ENCODE data around the gene SEC63.

The SEC63 gene

GRCh38 chr6:107846262-107846795 lies 111.7 kb downstream of the SEC63 start:
- Histone ChIP-seq H3K27me3 (ENCODE audit: insufficient read depth, low read length) (no peaks in the 10 kb centered on the region), H3K79me2 (ENCODE audit: insufficient read depth, low read length) (no peaks in the 10 kb centered on the region), H3K36me3 (ENCODE audit: insufficient read depth, low read length) (no peaks in the 10 kb centered on the region), H3K9me2 (ENCODE audit: low read depth, low read length) (no peaks in the 10 kb centered on the region), H3K4me1 (ENCODE audit: insufficient read depth, low read length, severe bottlenecking) (peaks cover 11% of the 10 kb centered on the region), H4K20me1 (ENCODE audit: insufficient read depth, low read length) (no peaks in the 10 kb centered on the region), H3K4me3 (ENCODE audit: low read depth, low read length, poor library complexity, severe bottlenecking) (no peak overlapping the region), H3K27ac (ENCODE audit: low read depth, low read length, poor library complexity, severe bottlenecking) (no peak overlapping the region), H3F3A (ENCODE audit: insufficient read depth, low read length) (no peaks in the 10 kb centered on the region), H3K4me2 (ENCODE audit: low read length) (no peak overlapping the region), H2AFZ (ENCODE audit: low read length) (no peak overlapping the region), H3K9ac (ENCODE audit: low read length) (no peak overlapping the region), H3K9me3 (ENCODE audit: low read length) (no peaks in the 10 kb centered on the region)
- no peak for TF ChIP-seq EZH2 (IDR thresholded peaks at IDR 0.05; ENCODE audit: borderline replicate concordance, low read length)
- no peak for TF ChIP-seq CTCF (IDR thresholded peaks at IDR 0.05; ENCODE audit: low read length)

- Histone ChIP-seq H3K9me3 (ENCODE audit: low read length) (no peaks in the 10 kb centered on the region), H2AFZ (ENCODE audit: low read length) (no peak overlapping the region)
- TF ChIP-seq CTCF (IDR thresholded peaks at IDR 0.05; ENCODE audit: low read length) (no peak), EZH2 (IDR thresholded peaks at IDR 0.05; ENCODE audit: borderline replicate concordance, low read length) (no peak)
Measured at GRCh38 chr6:107845777-107846176, 112.2 kb downstream of the SEC63 start.

GRCh38 chr6:107843400-107843799 lies 114.6 kb downstream of the SEC63 start:
- no peak overlapping the region for H3K27ac ChIP-seq (ENCODE audit: low read depth, low read length, poor library complexity, severe bottlenecking)
- peaks cover 8% of the 10 kb centered on the region for H3K4me1 ChIP-seq (ENCODE audit: insufficient read depth, low read length, severe bottlenecking)
- no peaks in the 10 kb centered on the region for H3F3A ChIP-seq (ENCODE audit: insufficient read depth, low read length)
- H3K9ac ChIP-seq (ENCODE audit: low read length): no peak overlapping the region
- H4K20me1 ChIP-seq (ENCODE audit: insufficient read depth, low read length): no peaks in the 10 kb centered on the region
- H3K9me3 ChIP-seq (ENCODE audit: low read length): no peaks in the 10 kb centered on the region
- no peak overlapping the region for H3K4me2 ChIP-seq (ENCODE audit: low read length)
- TF ChIP-seq CTCF (IDR thresholded peaks at IDR 0.05; ENCODE audit: low read length): no peak
- TF ChIP-seq EZH2 (IDR thresholded peaks at IDR 0.05; ENCODE audit: borderline replicate concordance, low read length): no peak
- H2AFZ ChIP-seq (ENCODE audit: low read length): no peak overlapping the region
- no peaks in the 10 kb centered on the region for H3K79me2 ChIP-seq (ENCODE audit: insufficient read depth, low read length)
- H3K9me2 ChIP-seq (ENCODE audit: low read depth, low read length): no peaks in the 10 kb centered on the region
- H3K27me3 ChIP-seq (ENCODE audit: insufficient read depth, low read length): no peaks in the 10 kb centered on the region
- no peaks in the 10 kb centered on the region for H3K36me3 ChIP-seq (ENCODE audit: insufficient read depth, low read length)
- H3K4me3 ChIP-seq (ENCODE audit: low read depth, low read length, poor library complexity, severe bottlenecking): no peak overlapping the region

More at GRCh38 chr6:107845777-107846176, 112.2 kb downstream of the SEC63 start:
- no peaks in the 10 kb centered on the region for H4K20me1 ChIP-seq (ENCODE audit: insufficient read depth, low read length)
- no peaks in the 10 kb centered on the region for H3F3A ChIP-seq (ENCODE audit: insufficient read depth, low read length)
- no peak overlapping the region for H3K9ac ChIP-seq (ENCODE audit: low read length)
- H3K79me2 ChIP-seq (ENCODE audit: insufficient read depth, low read length): no peaks in the 10 kb centered on the region
- H3K36me3 ChIP-seq (ENCODE audit: insufficient read depth, low read length): no peaks in the 10 kb centered on the region
- no peaks in the 10 kb centered on the region for H3K27me3 ChIP-seq (ENCODE audit: insufficient read depth, low read length)
- H3K4me3 ChIP-seq (ENCODE audit: low read depth, low read length, poor library complexity, severe bottlenecking): no peak overlapping the region
- H3K27ac ChIP-seq (ENCODE audit: low read depth, low read length, poor library complexity, severe bottlenecking): no peak overlapping the region
- no peak overlapping the region for H3K4me2 ChIP-seq (ENCODE audit: low read length)
- no peaks in the 10 kb centered on the region for H3K9me2 ChIP-seq (ENCODE audit: low read depth, low read length)
- peaks cover 11% of the 10 kb centered on the region for H3K4me1 ChIP-seq (ENCODE audit: insufficient read depth, low read length, severe bottlenecking)

Measured in OCI-LY1 (cell line).